ENCODE results near the gene TEX52. TPM values are rescaled to one million over a fixed set of nuclear protein-coding genes. Genes with fewer than 3 reads are reported as not detected.

TEX52 gene
- total RNA-seq, 1 experiment from 2014 or later, result not detected

- TF ChIP-seq EZH2phosphoT487 (IDR thresholded peaks at IDR 0.05; ENCODE audit: borderline replicate concordance), result no peak
- TF ChIP-seq POLR2A (IDR thresholded peaks at IDR 0.05; ENCODE audit: borderline replicate concordance, extremely low read depth, insufficient read depth, insufficient read length), result no peak
- no peak for TF ChIP-seq CEBPB (IDR thresholded peaks at IDR 0.05; ENCODE audit: low read depth)
- no peak for TF ChIP-seq CBX3 (IDR thresholded peaks at IDR 0.05; ENCODE audit: low read depth)
- TF ChIP-seq POLR2AphosphoS5 (IDR thresholded peaks at IDR 0.05; ENCODE audit: low read depth, low read length), result no peak
- TF ChIP-seq TCF7L2 (IDR thresholded peaks at IDR 0.05; ENCODE audit: borderline replicate concordance, extremely low read depth, insufficient read depth, insufficient read length), result no peak
- TF ChIP-seq SIN3A (IDR thresholded peaks at IDR 0.05; ENCODE audit: low read depth), result no peak
- TF ChIP-seq ELF1 (IDR thresholded peaks at IDR 0.05; ENCODE audit: borderline replicate concordance, low read depth), result no peak
- TF ChIP-seq JUND (IDR thresholded peaks at IDR 0.05), result no peak
- TF ChIP-seq EGR1 (IDR thresholded peaks at IDR 0.05; ENCODE audit: low read depth), result no peak
- TF ChIP-seq ZFX (IDR thresholded peaks at IDR 0.05), result no peak
- no peak for TF ChIP-seq REST (IDR thresholded peaks at IDR 0.05; ENCODE audit: low read depth)
- no peak for TF ChIP-seq MAX (IDR thresholded peaks at IDR 0.05)
- TF ChIP-seq SRF (IDR thresholded peaks at IDR 0.05; ENCODE audit: low read depth), result no peak
- TF ChIP-seq SP1 (IDR thresholded peaks at IDR 0.05; ENCODE audit: low read depth), result no peak
- no peak for TF ChIP-seq YY1 (IDR thresholded peaks at IDR 0.05; ENCODE audit: extremely low read depth, insufficient replicate concordance, low read depth, low read length)
- no peak for TF ChIP-seq CTCF (IDR thresholded peaks at IDR 0.05 in 2 of 3, conservative IDR thresholded peaks at IDR 0.05 in 1 of 3; ENCODE audit: borderline replicate concordance in 1 of 3, insufficient read depth in 1 of 3, low read depth in 2 of 3, low read length in 2 of 3)
- TF ChIP-seq RAD21 (IDR thresholded peaks at IDR 0.05; ENCODE audit: low read depth), result no peak
- no peak for TF ChIP-seq FOSL1 (IDR thresholded peaks at IDR 0.05; ENCODE audit: low read depth)
- DNase-seq (ENCODE audit: low read depth, low spot score), result no peak
- intact Hi-C loops (cut with micrococcal nuclease), result no loop called here
Observed at GRCh38 chr12:2860170-2860569, 3.3 kb upstream of the TEX52 start.

More at GRCh38 chr12:2860170-2860569, 3.3 kb upstream of the TEX52 start:
- Histone ChIP-seq H3K27me3 (ENCODE audit: insufficient read depth, low read length) (no peaks in the 10 kb centered on the region), H3K4me3 (replicated peaks in 1 of 2; ENCODE audit: low read depth in 1 of 2, low read length in 2 of 2) (no peak overlapping the region), H3K79me2 (ENCODE audit: insufficient read depth, low read length) (no peaks in the 10 kb centered on the region), H3K9me2 (ENCODE audit: insufficient read depth) (no peaks in the 10 kb centered on the region), H2AFZ (ENCODE audit: low read depth, low read length, poor library complexity, severe bottlenecking) (no peak overlapping the region), H3K4me1 (ENCODE audit: control insufficient read depth in 1 of 2, insufficient read depth in 2 of 2, low read length in 2 of 2) (no peaks in the 10 kb centered on the region), H3K4me2 (ENCODE audit: low read length) (no peak overlapping the region), H3K27ac (ENCODE audit: low read depth, low read length) (no peak overlapping the region), H3K36me3 (ENCODE audit: control insufficient read depth in 1 of 2, insufficient read depth in 2 of 2, low read length in 2 of 2) (peaks cover 47 to 53% of the 10 kb centered on the region in 2 experiments; a peak in 3 of 4 replicates), H3K9me3 (ENCODE audit: control insufficient read depth in 1 of 2, insufficient read depth in 1 of 2, low read depth in 1 of 2, low read length in 2 of 2) (no peaks in the 10 kb centered on the region), H3K9ac (ENCODE audit: low read length) (no peak overlapping the region), H4K20me1 (ENCODE audit: insufficient read depth) (no peaks in the 10 kb centered on the region)
- ChIA-PET POLR2A (no interaction called here), CTCF (no interaction called here), RAD21 (ENCODE audit: low non-redundant PET in 1 of 2, low total read pairs in 2 of 2, uncharacterized antibody in 2 of 2, unreplicated experiment in 2 of 2) (no interaction called here)
- no TSS peak for BruUV-seq (replicated peaks)
- ATAC-seq, result no peak

Data from HCT116 (cell line).